Breast epithelium (tissue), 3 donors: ENCODE measurements around the gene XRN1.

Experiments used
- CTCF ChIP-seq, 3 donors: fragments of 450-650 bp; IDR thresholded peaks; one replicate each; pipeline ENCODE4 v1.5.1; 2016 to 2017; ENCODE audit warnings: antibody characterized with exemption in 3 of 3, mild to moderate bottlenecking in 3 of 3, moderate library complexity in 3 of 3
- POLR2AphosphoS5 ChIP-seq, 3 donors: sonication (generic); formaldehyde crosslinking; IDR thresholded peaks; one replicate each; pipeline ENCODE4 v1.6.1; 2017; ENCODE audit warnings: antibody characterized with exemption in 3 of 3

GRCh38 chr3:142481196-142481595 is 33.4 kb upstream of the XRN1 start:
- TF ChIP-seq CTCF (IDR thresholded peaks at IDR 0.05) (no peak), POLR2AphosphoS5 (IDR thresholded peaks at IDR 0.05) (no peak)
